Measurements from ENCODE around the gene PCP2.

DNA sequence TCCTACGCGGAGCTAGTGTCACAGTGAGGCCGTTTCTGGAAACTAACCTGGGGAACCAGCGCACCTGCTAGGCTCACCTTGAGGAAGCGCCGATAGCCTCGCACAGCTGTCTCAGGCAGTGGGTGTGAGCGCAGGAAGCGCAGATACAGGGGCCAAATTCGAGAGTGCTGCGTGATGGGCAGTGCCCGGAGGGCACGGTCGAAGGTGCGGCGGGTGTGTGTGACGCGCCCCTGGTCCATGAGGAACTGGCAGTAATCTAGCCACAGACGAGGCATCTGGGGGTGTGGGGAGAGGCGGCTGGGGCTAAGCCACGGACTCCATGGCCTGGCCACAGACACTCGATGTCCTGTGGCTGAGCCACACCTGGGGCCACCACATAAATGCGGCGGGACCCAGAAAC is 6.4 kb downstream of the PCP2 start:
- TF ChIP-seq, protein P1, sequence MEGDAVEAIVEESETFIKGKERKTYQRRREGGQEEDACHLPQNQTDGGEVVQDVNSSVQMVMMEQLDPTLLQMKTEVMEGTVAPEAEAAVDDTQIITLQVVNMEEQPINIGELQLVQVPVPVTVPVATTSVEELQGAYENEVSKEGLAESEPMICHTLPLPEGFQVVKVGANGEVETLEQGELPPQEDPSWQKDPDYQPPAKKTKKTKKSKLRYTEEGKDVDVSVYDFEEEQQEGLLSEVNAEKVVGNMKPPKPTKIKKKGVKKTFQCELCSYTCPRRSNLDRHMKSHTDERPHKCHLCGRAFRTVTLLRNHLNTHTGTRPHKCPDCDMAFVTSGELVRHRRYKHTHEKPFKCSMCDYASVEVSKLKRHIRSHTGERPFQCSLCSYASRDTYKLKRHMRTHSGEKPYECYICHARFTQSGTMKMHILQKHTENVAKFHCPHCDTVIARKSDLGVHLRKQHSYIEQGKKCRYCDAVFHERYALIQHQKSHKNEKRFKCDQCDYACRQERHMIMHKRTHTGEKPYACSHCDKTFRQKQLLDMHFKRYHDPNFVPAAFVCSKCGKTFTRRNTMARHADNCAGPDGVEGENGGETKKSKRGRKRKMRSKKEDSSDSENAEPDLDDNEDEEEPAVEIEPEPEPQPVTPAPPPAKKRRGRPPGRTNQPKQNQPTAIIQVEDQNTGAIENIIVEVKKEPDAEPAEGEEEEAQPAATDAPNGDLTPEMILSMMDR (IDR thresholded peaks at IDR 0.05; ENCODE audit: poor library complexity) = no peak
- no peak for TF ChIP-seq EZH2phosphoT487 (IDR thresholded peaks at IDR 0.05; ENCODE audit: low read depth, severe bottlenecking, unreplicated experiment)
